GM21825 (cell line): Measurements from ENCODE around the gene FIGNL1.

Source experiments
- ATAC-seq: cut with Tn5 transposase; IDR thresholded peaks from one replicate; pipeline ENCODE4 v1.9.1; 2021; ENCODE audit warnings: mild to moderate bottlenecking, moderate library complexity; ENCODE audit not compliant: unreplicated experiment

FIGNL1 gene

GRCh38 chr7:50431316-50431715, 18.8 kb downstream of the FIGNL1 start:
- no peak for ATAC-seq

- no peak for ATAC-seq
Measured at GRCh38 chr7:50428911-50429310, 21.2 kb downstream of the FIGNL1 start.

GRCh38 chr7:50427518-50427917, 22.6 kb downstream of the FIGNL1 start:
- ATAC-seq, result no peak

GRCh38 chr7:50426280-50427045, 23.7 kb downstream of the FIGNL1 start:
- no peak for ATAC-seq

GRCh38 chr7:50425318-50425717, 24.8 kb downstream of the FIGNL1 start:
- ATAC-seq, result no peak

GRCh38 chr7:50423860-50424259, 26.3 kb downstream of the FIGNL1 start:
- ATAC-seq, result no peak

GRCh38 chr7:50422858-50423257, 27.3 kb downstream of the FIGNL1 start:
- ATAC-seq, result no peak

- no peak for ATAC-seq
Measured at GRCh38 chr7:50421043-50421442, 29.1 kb downstream of the FIGNL1 start.

- no peak for ATAC-seq
Measured at GRCh38 chr7:50418526-50419290, 31.4 kb downstream of the FIGNL1 start.

- ATAC-seq, result peak; percentile 81
Measured at GRCh38 chr7:50418086-50418515, 32.0 kb downstream of the FIGNL1 start.

GRCh38 chr7:50416527-50417182, 33.5 kb downstream of the FIGNL1 start:
- ATAC-seq, result peak; percentile 67

GRCh38 chr7:50415844-50416364, 34.2 kb downstream of the FIGNL1 start:
- ATAC-seq, result no peak

- no peak for ATAC-seq
Measured at GRCh38 chr7:50413561-50413960, 36.6 kb downstream of the FIGNL1 start.

GRCh38 chr7:50412973-50413372, 37.2 kb downstream of the FIGNL1 start:
- ATAC-seq, result no peak

GRCh38 chr7:50411332-50411731, 38.8 kb downstream of the FIGNL1 start:
- ATAC-seq, result no peak

GRCh38 chr7:50409856-50410745, 40.0 kb downstream of the FIGNL1 start:
- peak; percentile 62 for ATAC-seq

GRCh38 chr7:50406935-50407334, 43.2 kb downstream of the FIGNL1 start:
- no peak for ATAC-seq

- no peak for ATAC-seq
Measured at GRCh38 chr7:50405221-50405620, 44.9 kb downstream of the FIGNL1 start.

GRCh38 chr7:50404392-50404791, 45.8 kb downstream of the FIGNL1 start:
- no peak for ATAC-seq

GRCh38 chr7:50400114-50400513, 50.0 kb downstream of the FIGNL1 start:
- ATAC-seq, result no peak
